GM12878 (cell line): ENCODE data around the gene PROCA1. TPM values are rescaled to one million over a fixed set of nuclear protein-coding genes. Genes with fewer than 3 reads are reported as not detected.

Experiments
- ATAC-seq: fragments of 200-7000 bp; cut with Tn5 transposase; 3 replicates; pipeline ENCODE4 v1.9.1; 2020; ENCODE audit warnings: mild to moderate bottlenecking, moderate library complexity
- BruUV-seq: library from RNA; stranded (reverse); fragments of 400-500 nt; replicated peaks from 2 replicates; lab custom pipeline; 2021; lab: Mats Ljungman, UMichigan
- CTCF ChIA-PET: fragments of 300-600 bp; sonication (Branson Sonifier 250); formaldehyde crosslinking; extraction: SDS; loops from one replicate; lab custom pipeline; 2021; ENCODE audit warnings: inconsistent platforms; lab: Yijun Ruan, JAX
- POLR2A ChIA-PET: fragments of 350-600 bp; formaldehyde crosslinking; extraction: SDS; loops from one replicate; lab custom pipeline; 2021; ENCODE audit warnings: inconsistent platforms; lab: Charles Lee
- RAD21 ChIA-PET: fragments of 300-600 bp; sonication (Branson Sonifier 250); formaldehyde crosslinking; loops from one replicate; lab custom pipeline; 2023; ENCODE audit warnings: antibody characterized with exemption; ENCODE audit not compliant: unreplicated experiment; lab: Charles Lee
- SMC1A ChIA-PET: fragments of 300-600 bp; sonication (Branson Sonifier 250); formaldehyde crosslinking; loops from one replicate; lab custom pipeline; 2023; ENCODE audit not compliant: unreplicated experiment, uncharacterized antibody; lab: Charles Lee
- DNase-seq: peaks from one replicate; pipeline ENCODE4 v3.0.0-alpha.2; 2011; ENCODE audit warnings: low read depth, low spot score
- FAIRE-seq: peaks from 3 replicates; lab custom pipeline; 2011; peaks lifted over from hg19 to GRCh38; lab: Jason Lieb, UNC
- H2AFZ ChIP-seq: 2 replicates; pipeline ENCODE4 v1.6.0; 2011; ENCODE audit warnings: low read depth, low read length, control low read depth; ENCODE audit not compliant: control insufficient read depth
- H3K27ac ChIP-seq: 2 replicates; pipeline ENCODE4 v1.5.1; 2011; ENCODE audit warnings: control low read depth; ENCODE audit not compliant: control insufficient read depth, insufficient read depth
- H3K27me3 ChIP-seq, 2 experiments: replicated peaks in 1 of 2; 2 replicates each; pipeline versions ENCODE4 v1.6.0 to v1.6.1; 2011; ENCODE audit warnings: low read length in 1 of 2; ENCODE audit not compliant: control insufficient read depth in 2 of 2, insufficient read depth in 2 of 2
- H3K36me3 ChIP-seq, 2 experiments: 2 replicates each; pipeline ENCODE4 v1.5.1; 2011; ENCODE audit warnings: low read length in 1 of 2; ENCODE audit not compliant: control insufficient read depth in 2 of 2, insufficient read depth in 2 of 2
- H3K4me1 ChIP-seq: 2 replicates; pipeline ENCODE4 v1.6.1; 2011; ENCODE audit warnings: mild to moderate bottlenecking, low read length, moderate library complexity, mixed read lengths; ENCODE audit not compliant: control insufficient read depth, insufficient read depth
- H3K4me2 ChIP-seq: 2 replicates; pipeline ENCODE4 v1.6.0; 2011; ENCODE audit warnings: control low read depth; ENCODE audit not compliant: control insufficient read depth, insufficient read depth
- H3K4me3 ChIP-seq: fragments of 200-600 bp; sonication (generic); 2 replicates; pipeline ENCODE4 v1.5.1; 2016
- H3K79me2 ChIP-seq: 2 replicates; pipeline ENCODE4 v1.6.0; 2011; ENCODE audit warnings: low read length; ENCODE audit not compliant: control insufficient read depth, insufficient read depth
- H3K9ac ChIP-seq: 2 replicates; pipeline ENCODE4 v1.8.0; 2011; ENCODE audit warnings: low read length, control low read depth, mixed read lengths; ENCODE audit not compliant: control insufficient read depth, insufficient read depth
- H3K9me3 ChIP-seq: replicated peaks from 3 replicates; pipeline ENCODE4 v1.5.1; 2011; ENCODE audit warnings: mild to moderate bottlenecking, low read length; ENCODE audit not compliant: control insufficient read depth, insufficient read depth
- H4K20me1 ChIP-seq: 2 replicates; pipeline ENCODE4 v1.6.0; 2011; ENCODE audit not compliant: control insufficient read depth, insufficient read depth
- CHD2 ChIP-seq: IDR thresholded peaks from 2 replicates; pipeline ENCODE4 v1.6.1; 2011; ENCODE audit warnings: low read depth, low read length, improper control_type of control experiment, borderline replicate concordance
- EGR1 ChIP-seq, 2 experiments: IDR thresholded peaks; 1 replicate in 1 of 2; 2 replicates in 1 of 2; pipeline ENCODE4 v1.6.1; 2011 to 2012; ENCODE audit warnings: low read depth in 2 of 2, low read length in 2 of 2, borderline replicate concordance in 1 of 2, mild to moderate bottlenecking in 1 of 2, moderate library complexity in 1 of 2
- IRF4 ChIP-seq: IDR thresholded peaks from 2 replicates; pipeline ENCODE4 v1.6.1; 2011; ENCODE audit warnings: low read depth, low read length
- MTA2 ChIP-seq: fragments of 450-650 bp; IDR thresholded peaks from 2 replicates; pipeline ENCODE4 v1.6.1; 2016; ENCODE audit warnings: low read depth, mild to moderate bottlenecking, moderate library complexity
- MYC ChIP-seq: IDR thresholded peaks from 2 replicates; pipeline ENCODE4 v1.6.1; 2011; ENCODE audit warnings: mild to moderate bottlenecking, low read length, moderate library complexity, inconsistent platforms; ENCODE audit not compliant: insufficient read depth, insufficient replicate concordance, insufficient read length, severe bottlenecking
- NRF1 ChIP-seq: conservative IDR thresholded peaks from 2 replicates; pipeline ENCODE4 v1.6.1; 2011; ENCODE audit warnings: mild to moderate bottlenecking, low read depth, low read length, improper control_type of control experiment
- SIN3A ChIP-seq: IDR thresholded peaks from 2 replicates; pipeline ENCODE4 v1.6.1; 2012; ENCODE audit warnings: low read depth, low read length, improper control_type of control experiment
- SIX5 ChIP-seq: IDR thresholded peaks from 2 replicates; pipeline ENCODE4 v1.6.1; 2011; ENCODE audit warnings: mild to moderate bottlenecking, low read depth, low read length, moderate library complexity; ENCODE audit not compliant: severe bottlenecking
- STAT1 ChIP-seq: fragments of 450-650 bp; conservative IDR thresholded peaks from 2 replicates; pipeline ENCODE4 v1.6.1; 2014; ENCODE audit warnings: antibody characterized with exemption, mild to moderate bottlenecking
- TCF7 ChIP-seq: IDR thresholded peaks from 2 replicates; pipeline ENCODE4 v1.6.1; 2014; ENCODE audit warnings: antibody characterized with exemption, borderline replicate concordance
- whole genome bisulfite sequencing: methylation state at CpG from one replicate; pipeline ENCODE4 v1.1.6; 2016; ENCODE audit warnings: low lambda C conversion rate; ENCODE audit not compliant: insufficient replicate concordance, insufficient coverage; ENCODE audit errors: missing lambda C conversion rate; 5-methylcytosine and 5-hydroxymethylcytosine counted together
- in situ Hi-C: fragments of 300-500 bp; cut with MboI; formaldehyde crosslinking; loops from 9 replicates; pipeline ENCODE4 v1.14.3; 2018; ENCODE audit warnings: mixed read lengths
- intact Hi-C: fragments of 100-400 bp; cut with micrococcal nuclease; formaldehyde crosslinking; loops from one replicate; pipeline ENCODE4 v1.14.2; 2022; ENCODE audit not compliant: unreplicated experiment
- polyA plus RNA-seq, 11 experiments: library from polyadenylated mRNA; depleted of rRNA in 4 of 11; unstranded in 6 of 11; stranded (reverse) in 5 of 11; fragments of >200 nt; fragmentation: Nextera tagmentation in 4 of 11; fragmentation: Illumina TruSeq in 1 of 11; extraction: Ambion mirVana in 4 of 11; extraction: Trizol in 1 of 11; gene quantifications; 1 replicate in 1 of 11; 2 replicates in 10 of 11; pipeline versions ENCODE4 v1.2.1 to v1.2.3, GENCODE V29; 2011 to 2016; ENCODE audit warnings: inconsistent platforms in 2 of 11, missing spikeins in 2 of 11, low read depth in 1 of 11
- total RNA-seq, 4 experiments: library from RNA; depleted of rRNA in 3 of 4; stranded (reverse); fragments of >200 nt in 3 of 4; fragmentation: Illumina TruSeq in 1 of 4; extraction: Trizol in 1 of 4; gene quantifications; 2 replicates each; pipeline versions ENCODE4 v1.2.1 to v1.2.3, GENCODE V29; 2013 to 2021
- TF ChIP-seq, protein P1 (sequence below): IDR thresholded peaks from 2 replicates; pipeline ENCODE4 v1.6.1; 2011; ENCODE audit warnings: mild to moderate bottlenecking, low read depth, low read length, moderate library complexity; ENCODE audit not compliant: insufficient replicate concordance
- TF ChIP-seq, protein P2 (sequence below): IDR thresholded peaks from 2 replicates; pipeline ENCODE4 v1.6.1; 2012; ENCODE audit warnings: low read length, inconsistent platforms

PROCA1 gene
- total and polyA plus RNA-seq, 10 of the 15 experiments (the other 5 are each of a cell fraction or from before 2014, with no cell fraction given), result 0.35 to 4.8 (median 1.4) TPM

DNA sequence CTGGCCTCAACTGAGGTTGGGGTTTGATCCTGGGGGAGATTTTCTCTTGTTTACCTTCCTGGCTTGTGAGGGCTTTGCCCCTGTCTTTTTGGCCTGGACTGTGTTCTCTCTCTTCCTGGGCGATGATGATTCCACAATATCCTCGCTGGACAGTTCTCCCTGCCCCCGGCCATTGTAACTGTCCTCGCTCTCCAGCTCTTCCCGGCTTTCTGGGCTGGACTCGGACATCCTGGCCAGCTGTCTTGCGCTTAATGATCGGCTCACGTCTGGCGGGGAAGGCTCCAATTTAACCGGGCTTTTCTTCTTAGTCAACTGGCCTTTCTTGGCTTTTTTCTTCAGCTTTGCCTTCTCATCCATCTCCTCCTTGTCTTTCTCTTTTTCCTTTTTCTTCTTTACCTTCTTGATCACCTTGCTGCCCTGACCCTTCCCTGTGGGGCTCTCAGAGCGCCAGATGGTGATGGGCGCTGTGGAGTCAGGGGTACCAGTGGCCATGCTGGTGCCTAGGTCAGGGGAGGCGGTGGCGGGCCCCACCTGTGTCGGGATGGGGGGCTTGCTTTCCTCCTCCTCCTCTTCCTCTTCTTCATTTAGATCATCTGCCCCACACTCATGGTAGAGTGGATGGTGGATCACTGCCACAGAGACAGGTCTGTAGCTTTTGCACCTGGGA is 8.0 kb downstream of the PROCA1 start:
- intact Hi-C loops, result no loop called here
- ChIA-PET SMC1A (no interaction called here), POLR2A (interaction anchor here (1.1 kb wide), 1 partner anchor 110 kb away, joined by 3 read pairs; no protein-coding TSS in a partner anchor), CTCF (interaction anchor here (1.7 kb wide), 1 partner anchor 57 kb away, joined by 9 read pairs; no protein-coding TSS in a partner anchor), RAD21 (no interaction called here)
- Histone ChIP-seq H3K27me3 (no peaks in the 10 kb centered on the region), H3K79me2 (no peaks in the 10 kb centered on the region), H3K27ac (no peak overlapping the region), H2AFZ (no peak overlapping the region), H3K9me3 (no peaks in the 10 kb centered on the region), H3K9ac (no peak overlapping the region), H3K36me3 (peaks cover 10 to 35% of the 10 kb centered on the region in 2 experiments; a peak in 3 of 4 replicates), H3K4me3 (no peak overlapping the region), H4K20me1 (no peaks in the 10 kb centered on the region)
- no TSS peak for BruUV-seq
- in situ Hi-C loops, result no loop called here
- no peak for ATAC-seq
- DNase-seq, result no peak
- FAIRE-seq, result no peak
- 97% methylated on average over 16 of the region's 16 CpGs for WGBS
- TF ChIP-seq MTA2 (no peak), SIX5 (no peak), SIN3A (no peak), MYC (no peak), EGR1 (IDR thresholded peaks at IDR 0.05; ENCODE audit: borderline replicate concordance in 1 of 2, low read depth in 2 of 2, low read length in 2 of 2) (no peak), NRF1 (no peak), IRF4 (no peak), STAT1 (no peak), CHD2 (no peak), TCF7 (no peak)
- TF ChIP-seq, protein P1, sequence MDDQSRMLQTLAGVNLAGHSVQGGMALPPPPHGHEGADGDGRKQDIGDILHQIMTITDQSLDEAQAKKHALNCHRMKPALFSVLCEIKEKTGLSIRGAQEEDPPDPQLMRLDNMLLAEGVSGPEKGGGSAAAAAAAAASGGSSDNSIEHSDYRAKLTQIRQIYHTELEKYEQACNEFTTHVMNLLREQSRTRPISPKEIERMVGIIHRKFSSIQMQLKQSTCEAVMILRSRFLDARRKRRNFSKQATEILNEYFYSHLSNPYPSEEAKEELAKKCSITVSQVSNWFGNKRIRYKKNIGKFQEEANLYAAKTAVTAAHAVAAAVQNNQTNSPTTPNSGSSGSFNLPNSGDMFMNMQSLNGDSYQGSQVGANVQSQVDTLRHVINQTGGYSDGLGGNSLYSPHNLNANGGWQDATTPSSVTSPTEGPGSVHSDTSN, result no peak
- TF ChIP-seq, protein P2, sequence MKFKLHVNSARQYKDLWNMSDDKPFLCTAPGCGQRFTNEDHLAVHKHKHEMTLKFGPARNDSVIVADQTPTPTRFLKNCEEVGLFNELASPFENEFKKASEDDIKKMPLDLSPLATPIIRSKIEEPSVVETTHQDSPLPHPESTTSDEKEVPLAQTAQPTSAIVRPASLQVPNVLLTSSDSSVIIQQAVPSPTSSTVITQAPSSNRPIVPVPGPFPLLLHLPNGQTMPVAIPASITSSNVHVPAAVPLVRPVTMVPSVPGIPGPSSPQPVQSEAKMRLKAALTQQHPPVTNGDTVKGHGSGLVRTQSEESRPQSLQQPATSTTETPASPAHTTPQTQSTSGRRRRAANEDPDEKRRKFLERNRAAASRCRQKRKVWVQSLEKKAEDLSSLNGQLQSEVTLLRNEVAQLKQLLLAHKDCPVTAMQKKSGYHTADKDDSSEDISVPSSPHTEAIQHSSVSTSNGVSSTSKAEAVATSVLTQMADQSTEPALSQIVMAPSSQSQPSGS, result no peak
- TF ChIP-seq, all 136 proteins: peak for 0
- Histone ChIP-seq H3K4me1 (no peaks in the 10 kb centered on the region), H3K4me2 (no peak overlapping the region)
